ENCODE measurements around the gene G3BP2. TPM values are rescaled to one million over a fixed set of nuclear protein-coding genes. Genes with fewer than 3 reads are reported as not detected.

G3BP2 gene
- total RNA-seq, 2 experiments from 2014 or later, result 165 to 179 TPM

DNA sequence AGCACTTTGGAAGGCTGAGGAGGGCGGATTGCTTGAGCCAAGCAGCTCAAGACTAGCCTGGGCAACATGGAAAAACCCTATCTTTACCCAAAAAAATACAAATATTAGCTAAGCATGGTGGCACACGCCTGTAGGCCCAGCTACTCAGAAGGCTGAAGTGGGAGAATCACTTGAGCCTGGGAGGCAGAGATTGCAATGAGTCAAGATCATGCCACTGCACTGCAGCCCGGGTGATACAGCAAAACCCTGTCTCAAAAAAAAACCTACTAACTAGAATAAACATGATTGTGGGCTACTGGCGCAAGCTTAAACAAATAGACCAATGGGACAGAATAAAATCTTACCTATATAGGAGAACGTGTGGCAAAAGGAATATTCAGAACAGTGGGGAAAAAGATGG is 50.2 kb downstream of the G3BP2 start:
- Mint-ChIP-seq H3K27ac (no peak overlapping the region), H3K36me3 (no peaks in the 10 kb centered on the region), H3K27me3 (no peaks in the 10 kb centered on the region), H3K9me3 (no peaks in the 10 kb centered on the region), H3K4me1 (no peaks in the 10 kb centered on the region), H3K4me3 (no peak overlapping the region)
- POLR2A ChIA-PET, result no interaction called here
- no peak for DNase-seq
- no peak for ATAC-seq (ENCODE audit: low read depth)

GRCh38 chr4:75621715-75622114 is 51.5 kb downstream of the G3BP2 start:
- Mint-ChIP-seq H3K36me3 (no peaks in the 10 kb centered on the region), H3K27me3 (no peaks in the 10 kb centered on the region), H3K27ac (no peak overlapping the region), H3K4me1 (no peaks in the 10 kb centered on the region), H3K4me3 (no peak overlapping the region), H3K9me3 (peaks cover 1% of the 10 kb centered on the region)
- DNase-seq (no peak), ATAC-seq (ENCODE audit: low read depth) (no peak)
- POLR2A ChIA-PET, result no interaction called here

DNA sequence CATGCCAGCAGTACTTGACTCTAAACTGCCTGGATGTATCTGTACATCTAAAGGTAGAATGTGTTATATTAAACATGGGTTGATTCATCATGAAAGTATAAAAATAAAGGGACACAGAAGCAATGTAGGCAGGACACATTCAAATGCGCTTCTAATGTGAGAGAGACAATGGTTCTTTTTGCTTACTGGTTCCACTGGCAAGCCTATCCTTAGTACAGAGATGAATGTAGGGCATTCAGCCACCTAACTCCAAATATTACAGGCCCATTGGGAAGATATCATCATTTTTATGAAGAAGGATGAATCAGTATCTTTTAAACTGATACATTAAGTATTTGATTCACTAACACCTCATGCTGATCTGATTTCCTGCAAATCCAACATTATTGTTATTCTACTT is 60.9 kb downstream of the G3BP2 start:
- Mint-ChIP-seq H3K36me3 (peaks cover 1% of the 10 kb centered on the region), H3K4me3 (no peak overlapping the region), H3K4me1 (no peaks in the 10 kb centered on the region), H3K9me3 (peaks cover 4% of the 10 kb centered on the region), H3K27me3 (no peaks in the 10 kb centered on the region), H3K27ac (no peak overlapping the region)
- DNase-seq (no peak), ATAC-seq (ENCODE audit: low read depth) (no peak)
- POLR2A ChIA-PET, result no interaction called here

DNA sequence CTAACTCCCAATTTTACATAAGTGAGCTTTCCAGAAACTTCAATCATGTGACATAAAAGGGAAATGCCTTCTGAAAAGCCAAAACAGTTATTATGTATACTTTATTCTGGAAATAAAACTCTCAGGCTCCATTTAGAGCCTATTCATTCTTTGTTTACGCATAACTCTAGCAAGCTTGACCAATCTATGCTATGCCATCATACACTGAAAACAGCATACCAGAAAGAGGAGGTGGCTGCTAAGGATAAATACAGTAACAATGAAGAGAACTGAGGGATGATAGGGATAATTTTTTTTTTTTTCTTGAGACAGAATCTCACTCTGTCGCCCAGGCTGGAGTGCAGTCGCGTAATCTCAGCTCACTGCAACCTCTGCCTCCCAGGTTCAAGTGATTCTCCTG is 67.3 kb downstream of the G3BP2 start:
- ATAC-seq (ENCODE audit: low read depth) (no peak), DNase-seq (no peak)
- POLR2A ChIA-PET, result no interaction called here
- no peak overlapping the region for H3K4me3 Mint-ChIP-seq
- peaks cover 2% of the 10 kb centered on the region for H3K27me3 Mint-ChIP-seq
- H3K36me3 Mint-ChIP-seq, result peaks cover 1% of the 10 kb centered on the region
- no peak overlapping the region for H3K27ac Mint-ChIP-seq
- H3K9me3 Mint-ChIP-seq, result peaks cover 1% of the 10 kb centered on the region
- H3K4me1 Mint-ChIP-seq, result no peaks in the 10 kb centered on the region

DNA sequence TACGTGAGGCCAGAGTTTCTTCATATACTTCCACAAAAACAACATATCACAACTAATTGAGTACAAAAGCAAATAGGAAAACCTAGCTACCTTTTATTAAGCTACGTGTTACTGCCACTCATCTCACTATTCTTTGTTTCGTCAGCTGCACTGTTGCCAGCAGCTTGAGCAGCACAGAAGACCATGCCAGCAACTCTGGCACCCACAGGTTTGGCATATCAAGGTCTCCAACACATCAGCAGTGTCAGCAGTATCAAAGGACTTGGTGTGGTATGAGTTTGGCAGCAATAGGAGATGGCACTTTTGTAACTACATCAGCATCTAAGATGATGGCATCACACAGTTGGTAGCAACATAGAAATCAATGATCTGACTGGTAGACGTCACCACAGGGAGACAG is 73.6 kb downstream of the G3BP2 start:
- Mint-ChIP-seq H3K4me1 (peaks cover 3% of the 10 kb centered on the region), H3K27ac (no peak overlapping the region), H3K36me3 (no peaks in the 10 kb centered on the region), H3K27me3 (peaks cover 6% of the 10 kb centered on the region), H3K4me3 (no peak overlapping the region), H3K9me3 (no peaks in the 10 kb centered on the region)
- DNase-seq, result no peak
- POLR2A ChIA-PET, result no interaction called here
- no peak for ATAC-seq (ENCODE audit: low read depth)

DNA sequence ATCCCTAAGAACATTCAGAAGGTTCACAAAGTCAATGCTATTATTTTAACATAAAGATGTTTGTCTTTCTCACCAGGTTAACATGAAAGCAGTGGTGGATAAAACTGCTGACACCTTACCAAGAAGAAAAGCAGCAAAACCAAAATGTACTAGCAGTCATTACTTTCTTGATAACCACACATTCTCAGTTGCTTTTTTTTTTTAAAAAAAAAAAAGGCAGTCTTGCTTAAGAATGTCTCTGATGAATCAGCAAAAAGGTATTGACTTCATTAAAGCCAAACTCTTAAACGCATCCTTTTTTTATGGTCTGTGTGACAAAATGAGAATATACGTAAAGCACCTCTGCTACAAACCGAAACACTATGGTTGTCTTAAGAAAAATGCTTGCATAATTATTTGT is 74.8 kb downstream of the G3BP2 start:
- H3K27ac Mint-ChIP-seq, result no peak overlapping the region
- H3K4me3 Mint-ChIP-seq, result no peak overlapping the region
- POLR2A ChIA-PET, result no interaction called here
- no peaks in the 10 kb centered on the region for H3K9me3 Mint-ChIP-seq
- ATAC-seq (ENCODE audit: low read depth), result no peak
- peaks cover 3% of the 10 kb centered on the region for H3K4me1 Mint-ChIP-seq
- H3K27me3 Mint-ChIP-seq, result peaks cover 6% of the 10 kb centered on the region
- DNase-seq, result no peak
- no peaks in the 10 kb centered on the region for H3K36me3 Mint-ChIP-seq

DNA sequence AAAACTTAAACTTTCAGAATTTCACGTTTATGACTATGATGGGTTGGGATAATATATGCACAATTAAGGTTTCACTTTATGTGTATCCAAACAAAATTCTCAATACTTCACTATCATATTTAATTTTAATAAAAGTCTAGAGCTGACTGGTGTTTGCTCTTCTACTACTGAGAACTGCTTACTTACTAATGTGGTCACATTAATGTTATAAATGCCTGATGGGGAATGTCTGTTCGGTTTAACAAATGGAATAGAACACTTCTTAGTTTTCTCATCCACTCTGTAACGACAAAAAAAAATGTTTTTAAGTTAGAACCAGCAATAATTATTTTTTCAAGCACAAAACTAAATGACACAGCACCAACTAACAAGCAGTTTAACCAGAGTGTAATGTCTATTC is 77.2 kb downstream of the G3BP2 start:
- Mint-ChIP-seq H3K4me3 (no peak overlapping the region), H3K27ac (no peak overlapping the region), H3K36me3 (no peaks in the 10 kb centered on the region), H3K4me1 (peaks cover 3% of the 10 kb centered on the region), H3K9me3 (no peaks in the 10 kb centered on the region), H3K27me3 (peaks cover 6% of the 10 kb centered on the region)
- POLR2A ChIA-PET, result no interaction called here
- ATAC-seq (ENCODE audit: low read depth), result no peak
- DNase-seq, result no peak

DNA sequence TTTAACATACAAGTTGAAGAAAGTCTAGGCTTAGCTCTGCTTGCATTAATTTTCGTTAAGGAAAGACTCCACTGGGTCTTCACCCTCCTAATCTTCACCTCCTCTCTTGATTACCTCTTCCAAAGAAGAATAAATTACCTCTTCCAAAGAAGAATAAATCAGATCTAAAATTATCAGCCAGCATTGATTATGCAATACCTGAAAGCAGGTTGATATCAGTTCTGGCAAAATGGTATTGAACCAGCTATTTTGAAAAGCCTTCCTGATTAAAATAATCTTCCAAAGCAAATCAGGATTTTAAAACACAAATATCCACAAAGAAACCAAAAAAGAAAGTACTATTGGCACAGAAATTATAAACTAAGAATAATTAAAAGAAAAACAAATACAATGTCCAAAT is 79.8 kb downstream of the G3BP2 start:
- Mint-ChIP-seq H3K27ac (no peak overlapping the region), H3K36me3 (no peaks in the 10 kb centered on the region), H3K4me3 (no peak overlapping the region), H3K4me1 (peaks cover 3% of the 10 kb centered on the region), H3K9me3 (no peaks in the 10 kb centered on the region), H3K27me3 (no peaks in the 10 kb centered on the region)
- ATAC-seq (ENCODE audit: low read depth) (no peak), DNase-seq (no peak)
- POLR2A ChIA-PET, result no interaction called here

Other genes starting within 250 kb of the G3BP2 start
- gene RCHY1, start 159.0 kb downstream of the G3BP2 start, total RNA-seq, result 10 to 100 TPM; 27.4 to 29.2 TPM
- gene THAP6, start 158.9 kb downstream of the G3BP2 start, total RNA-seq, result 10 to 100 TPM; 22.4 to 25.1 TPM
- gene ODAPH, start 117.3 kb downstream of the G3BP2 start, total RNA-seq, result under 1 TPM in 1 of 2 experiments, not detected in 1; 0.31 TPM
- under 1 TPM; 0.22 to 0.45 TPM for gene CDKL2, start 42.9 kb downstream of the G3BP2 start, total RNA-seq
- gene USO1, start 51.2 kb upstream of the G3BP2 start, total RNA-seq, result 10 to 100 TPM; 32.3 to 34.6 TPM
- under 1 TPM; 0.17 TPM for gene PPEF2, start 229.0 kb upstream of the G3BP2 start, total RNA-seq

All from activated naive CD8-positive, alpha-beta T cell treated with anti-CD3 and anti-CD28 coated beads, Interleukin-2, amount 10 ng/mL, durations not matched to agents 7 days and 5 days (primary cell).